ENCODE data around the gene RETREG1. TPM values are rescaled to one million over a fixed set of nuclear protein-coding genes. Genes with fewer than 3 reads are reported as not detected.

The RETREG1 gene
- total and polyA plus RNA-seq, 2 donors (not counting 3 experiments of a cell fraction or from before 2014, with no cell fraction given), result 0.46 TPM; not detected in 1

GRCh38 chr5:16528382-16529110 is 88.3 kb downstream of the RETREG1 start:
- H3K27me3 ChIP-seq (ENCODE audit: control insufficient read depth in 2 of 2, insufficient read depth in 2 of 2, low read length in 2 of 2), result no peaks in the 10 kb centered on the region
- DNase-seq (ENCODE audit: low read depth, low spot score), result no peak
- no peak overlapping the region for H3K9ac ChIP-seq (replicated peaks; ENCODE audit: extremely low read depth, insufficient read depth, low read length)
- H3K79me2 ChIP-seq (ENCODE audit: control insufficient read depth, insufficient read depth, low read length), result no peaks in the 10 kb centered on the region
- ChIA-PET POLR2A (no interaction called here), CTCF (no interaction called here)
- H3K9me3 ChIP-seq (replicated peaks; ENCODE audit: control insufficient read depth, insufficient read depth, low read length), result no peaks in the 10 kb centered on the region
- no peak overlapping the region for H3K27ac ChIP-seq (ENCODE audit: insufficient read depth, low read depth, low read length)
- no TSS peak for BruUV-seq (replicated peaks)
- intact Hi-C loops (cut with micrococcal nuclease) (no loop called here), dilution Hi-C loops (cut with MboI; ENCODE audit: extremely low pct_ligation_motif_present, low sequenced_read_pairs) (no loop called here)
- no peak for TF ChIP-seq POLR2A (IDR thresholded peaks at IDR 0.05; ENCODE audit: low read depth, low read length)
- TF ChIP-seq FOS (IDR thresholded peaks at IDR 0.05; ENCODE audit: borderline replicate concordance, insufficient read depth, low read length), result no peak
- TF ChIP-seq GATA2 (IDR thresholded peaks at IDR 0.05; ENCODE audit: insufficient read depth, insufficient read length, low read depth, low read length), result no peak
- no peak for TF ChIP-seq MYC (IDR thresholded peaks at IDR 0.05; ENCODE audit: low read depth, low read length)
- TF ChIP-seq EZH2 (IDR thresholded peaks at IDR 0.05; ENCODE audit: borderline replicate concordance, low read depth, low read length, severe bottlenecking), result no peak
- TF ChIP-seq POLR2AphosphoS5 (IDR thresholded peaks at IDR 0.05; ENCODE audit: insufficient read depth, low read depth, low read length), result no peak
- TF ChIP-seq CTCF (IDR thresholded peaks at IDR 0.05; ENCODE audit: extremely low read depth in 1 of 2, insufficient read depth in 1 of 2, low read depth in 1 of 2, low read length in 2 of 2), result no peak
- no peak for TF ChIP-seq MAX (IDR thresholded peaks at IDR 0.05; ENCODE audit: insufficient read depth, insufficient read length)
- TF ChIP-seq JUN (IDR thresholded peaks at IDR 0.05; ENCODE audit: borderline replicate concordance, insufficient read depth, insufficient read length, low read depth), result no peak
- no peak overlapping the region for H2AFZ ChIP-seq (ENCODE audit: low read depth, low read length)
- H3K9me1 ChIP-seq (replicated peaks; ENCODE audit: control insufficient read depth, extremely low read depth, insufficient read depth, low read length), result no peaks in the 10 kb centered on the region
- no peaks in the 10 kb centered on the region for H3K36me3 ChIP-seq (ENCODE audit: control insufficient read depth in 2 of 2, extremely low read depth in 1 of 2, insufficient read depth in 2 of 2, low read length in 2 of 2)
- no peak overlapping the region for H3K4me2 ChIP-seq (ENCODE audit: insufficient read depth, low read length)
- H4K20me1 ChIP-seq (replicated peaks; ENCODE audit: control insufficient read depth, extremely low read depth, insufficient read depth, low read length), result no peaks in the 10 kb centered on the region
- no peaks in the 10 kb centered on the region for H3K4me1 ChIP-seq (ENCODE audit: control insufficient read depth, extremely low read depth, insufficient read depth, low read length)
- no peak for FAIRE-seq
- H3K4me3 ChIP-seq (replicated peaks in 1 of 3; ENCODE audit: insufficient read depth in 1 of 3, low read depth in 1 of 3, low read length in 3 of 3), result no peak overlapping the region
